G401 (cell line): ENCODE measurements around the gene TIGD6. TPM values are rescaled to one million over a fixed set of nuclear protein-coding genes. Genes with fewer than 3 reads are reported as not detected.
"Not testable (repeated sequence)": the region's sequence is repeated elsewhere in the genome, so short reads cannot be mapped to it uniquely, and the experiment has no call there.

ENCODE experiments used
- DNase-seq: peaks from one replicate; pipeline ENCODE4 v3.0.0-alpha.2; 2015; ENCODE audit warnings: low spot score
- in situ Hi-C: cut with HindIII; loops from 2 replicates; pipeline ENCODE4 v1.10.0; 2016; ENCODE audit warnings: low sequenced_read_pairs, mixed read lengths
- total RNA-seq: library from RNA; depleted of rRNA; stranded (reverse); fragments of >200 nt; shearing (Covaris generic); gene quantifications from 2 replicates; pipeline ENCODE4 v1.2.3, GENCODE V29; 2014; rRNA removed

Gene TIGD6
- total RNA-seq, 1 experiment from 2014 or later = 1.9 TPM

DNA sequence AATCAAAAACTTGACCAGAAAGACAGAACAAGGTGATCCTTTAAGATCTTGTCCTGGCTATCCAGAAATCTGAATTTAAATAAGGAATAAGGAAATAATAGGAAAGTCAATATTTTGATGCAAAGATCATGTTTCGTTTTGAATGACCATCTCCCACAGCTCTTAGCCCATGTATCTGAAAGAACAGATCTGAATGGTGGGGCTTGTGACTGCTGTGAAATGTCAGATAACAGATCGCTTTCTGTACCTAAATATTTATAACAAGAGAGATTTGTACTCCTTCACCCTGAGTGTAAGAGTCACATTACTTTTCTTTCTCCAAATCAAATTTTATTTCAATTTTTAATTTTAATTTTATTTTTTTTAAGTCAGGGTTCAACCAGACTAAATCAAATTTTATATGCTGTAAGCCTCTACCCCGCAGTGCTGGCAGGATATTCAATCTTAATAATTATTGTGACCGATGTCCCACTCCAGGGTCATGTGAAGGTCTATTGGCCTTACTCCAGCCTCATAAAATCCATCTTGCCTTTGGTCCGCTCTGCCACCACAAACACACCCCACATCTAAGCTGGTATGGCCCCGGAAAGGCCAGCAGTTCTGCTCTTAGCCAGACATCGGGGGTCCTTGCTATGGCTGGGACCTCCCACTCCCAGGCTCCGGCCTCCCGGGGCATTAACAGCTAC is 46.9 kb downstream of the TIGD6 start:
- no peak for DNase-seq
- in situ Hi-C loops = no loop called here

DNA sequence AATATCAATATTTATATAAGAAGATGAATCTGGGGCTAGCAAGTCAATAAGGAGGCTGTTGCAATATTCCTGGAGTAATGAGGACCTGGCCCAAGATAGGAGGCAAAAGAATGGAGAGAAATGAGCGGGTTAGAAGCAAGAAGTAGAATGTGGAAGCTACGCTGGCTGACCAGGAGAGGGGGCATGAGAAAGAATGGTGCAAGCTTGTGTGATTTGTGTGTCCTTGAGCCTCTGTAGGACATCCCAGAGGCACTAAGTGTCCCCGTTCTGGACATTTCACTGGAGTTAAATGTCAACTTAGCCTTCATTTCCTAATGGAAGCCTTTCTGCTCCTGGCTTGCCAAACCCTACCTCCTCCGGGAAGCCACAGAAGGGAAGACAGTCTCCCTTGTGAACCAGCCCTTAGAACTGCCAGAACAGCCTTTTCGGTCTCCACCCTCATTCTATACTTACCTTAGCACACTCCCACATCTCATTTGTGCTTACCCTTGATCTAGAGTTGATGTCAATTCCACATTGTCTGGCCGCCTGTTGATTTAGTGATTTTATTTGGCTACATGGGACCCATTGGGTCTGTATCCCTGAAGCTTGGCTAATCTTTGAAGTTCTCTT is 49.2 kb downstream of the TIGD6 start:
- DNase-seq = no peak
- in situ Hi-C loops = no loop called here

DNA sequence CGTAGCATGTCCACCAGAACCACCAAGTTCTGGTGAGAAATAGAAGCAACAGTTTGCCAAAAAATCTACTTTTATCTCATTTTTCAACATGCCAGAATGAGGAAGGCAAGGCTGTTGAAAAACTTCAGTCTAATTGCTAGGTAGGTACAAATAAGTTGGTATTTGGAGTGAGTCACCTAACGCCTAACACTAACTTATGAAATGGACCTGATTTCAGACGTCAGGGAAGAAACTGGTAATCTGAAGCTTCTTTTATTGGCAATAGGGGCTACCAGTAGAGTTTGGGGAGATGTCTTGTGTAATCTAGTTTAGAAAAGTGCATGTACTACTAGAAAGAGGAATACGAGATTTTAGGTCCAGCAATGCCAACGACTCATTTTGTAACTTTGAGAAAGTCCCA is 51.5 kb downstream of the TIGD6 start:
- in situ Hi-C loops = no loop called here
- DNase-seq = no peak

DNA sequence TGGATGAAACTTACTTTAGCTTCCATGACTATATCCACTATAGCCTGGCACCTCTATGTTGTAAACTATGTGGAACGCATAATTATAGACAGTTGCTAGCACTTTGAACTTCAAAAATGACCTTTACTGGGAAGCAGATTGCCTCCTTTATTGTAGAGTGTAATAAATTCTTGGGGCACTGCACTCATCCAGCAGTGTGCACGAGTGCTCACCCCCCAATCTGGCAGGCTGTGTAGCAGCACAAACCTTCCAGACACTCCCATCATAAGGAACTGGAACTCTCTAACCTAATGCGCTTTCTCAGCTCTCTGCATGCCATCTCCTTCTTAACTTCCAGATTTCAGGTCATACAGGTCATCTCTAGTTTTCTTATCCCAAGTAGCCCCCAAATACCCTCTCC is 54.3 kb downstream of the TIGD6 start:
- in situ Hi-C loops = no loop called here
- DNase-seq = no peak

DNA sequence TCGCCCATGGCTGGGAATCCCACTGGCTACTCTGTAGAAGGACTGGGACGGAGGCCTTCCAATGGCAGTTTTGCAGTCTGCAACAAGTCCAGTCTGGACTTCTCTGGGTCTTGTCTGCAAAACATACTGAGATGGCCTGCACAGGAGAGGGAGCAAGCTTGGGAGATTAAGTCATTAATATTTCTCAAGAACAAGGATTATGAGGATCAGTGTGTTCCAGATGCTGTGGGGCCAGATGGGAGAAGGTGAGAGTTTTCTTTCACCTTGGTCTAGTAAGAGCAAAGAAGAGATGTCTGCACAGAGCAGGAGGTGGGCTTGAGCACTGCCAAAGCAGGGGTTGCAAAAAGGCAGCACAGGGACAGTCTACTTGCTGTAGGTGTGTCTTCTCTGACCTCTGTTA is 55.8 kb downstream of the TIGD6 start, which contains the start of gene PDE6A:
TSS of gene PDE6A (minus strand) at position 128 of the 400 bp plus-strand sequence. CDS start at position 8, 120 bp downstream.
- in situ Hi-C loops = no loop called here
- no peak for DNase-seq

DNA sequence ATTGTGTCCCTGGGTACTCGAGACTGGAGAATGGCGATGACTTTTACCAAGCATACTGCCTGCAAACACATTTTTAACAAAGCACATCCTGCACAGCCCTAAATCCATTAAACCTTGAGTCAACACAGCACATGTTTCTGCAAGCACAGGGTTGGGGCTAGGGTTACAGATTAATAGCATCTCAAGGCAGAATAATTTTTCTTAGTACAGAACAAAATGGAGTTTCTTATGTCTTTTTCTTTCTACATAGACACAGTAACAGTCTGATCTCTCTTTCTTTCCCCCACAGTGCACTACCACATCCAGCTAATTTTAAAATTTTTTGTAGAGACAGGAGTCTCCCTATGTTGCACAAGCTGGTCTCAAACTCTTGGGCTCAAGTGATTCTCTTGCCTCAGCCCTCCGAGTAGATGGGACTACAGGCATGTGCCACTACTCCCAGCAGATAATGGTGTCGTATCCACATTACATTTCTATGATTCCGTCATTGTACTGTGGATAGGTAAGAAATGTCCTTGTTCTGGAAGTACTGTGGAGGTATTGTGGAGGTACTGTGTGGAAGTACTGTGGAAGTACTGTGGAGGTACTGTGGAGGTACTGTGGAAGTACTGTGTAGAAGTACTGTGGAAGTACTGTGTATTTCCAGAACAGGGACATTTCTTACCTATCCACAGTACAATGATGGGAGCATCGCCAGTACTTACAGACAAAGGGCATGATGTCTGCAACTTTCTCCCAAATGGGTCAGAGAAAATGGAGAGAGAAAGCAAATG is 57.1 kb downstream of the TIGD6 start:
- in situ Hi-C loops = not testable (repeated sequence)

More for the DNA sequence above, 57.1 kb downstream of the TIGD6 start:
- not testable (repeated sequence) for DNase-seq

Other genes starting within 250 kb of the TIGD6 start
- not detected in 2 replicates for gene PDE6A, start 55.9 kb downstream of the TIGD6 start, total RNA-seq
- gene SLC26A2, start 39.9 kb downstream of the TIGD6 start, total RNA-seq = 4.8 and 10.2 TPM in 2 replicates
- 56.9 and 58.7 TPM in 2 replicates for gene HMGXB3, start 85 bp upstream of the TIGD6 start, total RNA-seq
- gene CSF1R, start 85.9 kb upstream of the TIGD6 start, total RNA-seq = 0.43 and 1.1 TPM in 2 replicates
- gene PDGFRB, start 155.2 kb upstream of the TIGD6 start, total RNA-seq = 21.0 and 31.1 TPM in 2 replicates
- gene CDX1, start 166.1 kb upstream of the TIGD6 start, total RNA-seq = not detected in 2 replicates
- gene SLC6A7, start 189.4 kb upstream of the TIGD6 start, total RNA-seq = not detected in 2 replicates